Liver (tissue), 9 donors: ENCODE measurements around the gene RPS6KA2. TPM values are rescaled to one million over a fixed set of nuclear protein-coding genes. Genes with fewer than 3 reads are reported as not detected.

ENCODE experiments used
- DNase-seq: peaks from one replicate; pipeline ENCODE4 v3.0.0-alpha.2; 2017; ENCODE audit warnings: low spot score
- H3K27ac ChIP-seq, 2 donors: one replicate each; pipeline ENCODE4 v1.7.0; 2013; ENCODE audit warnings: inconsistent platforms in 2 of 2, low read length in 2 of 2, control low read depth in 1 of 2, low read depth in 1 of 2, mild to moderate bottlenecking in 1 of 2
- H3K27me3 ChIP-seq, 4 donors: one replicate each; pipeline versions ENCODE4 v1.6.1 to v1.7.0; 2013; ENCODE audit warnings: low read length in 3 of 4, inconsistent platforms in 1 of 4, mild to moderate bottlenecking in 1 of 4, moderate library complexity in 1 of 4; ENCODE audit not compliant: control insufficient read depth in 4 of 4, insufficient read depth in 4 of 4
- H3K36me3 ChIP-seq, 4 donors: one replicate each; pipeline versions ENCODE4 v1.6.1 to v1.7.0; 2013; ENCODE audit warnings: low read length in 3 of 4, mild to moderate bottlenecking in 3 of 4, low read depth in 1 of 4, moderate library complexity in 1 of 4; ENCODE audit not compliant: control insufficient read depth in 4 of 4, insufficient read depth in 3 of 4
- H3K4me1 ChIP-seq, 4 donors: one replicate each; pipeline versions ENCODE4 v1.6.1 to v1.7.0; 2013; ENCODE audit warnings: low read length in 3 of 4, mild to moderate bottlenecking in 3 of 4, moderate library complexity in 1 of 4; ENCODE audit not compliant: control insufficient read depth in 4 of 4, insufficient read depth in 4 of 4
- H3K4me3 ChIP-seq, 3 donors: one replicate each; pipeline versions ENCODE4 v1.6.1 to v1.7.0; 2013; ENCODE audit warnings: low read length in 3 of 3, control low read depth in 1 of 3, low read depth in 1 of 3, mild to moderate bottlenecking in 1 of 3
- H3K9ac ChIP-seq, 2 donors: one replicate each; pipeline ENCODE4 v1.7.0; 2013; ENCODE audit warnings: low read length in 2 of 2, mild to moderate bottlenecking in 2 of 2, moderate library complexity in 2 of 2, control low read depth in 1 of 2, low read depth in 1 of 2
- H3K9me3 ChIP-seq, 4 donors: one replicate each; pipeline versions ENCODE4 v1.6.1 to v1.7.0; 2013; ENCODE audit warnings: low read length in 3 of 4; ENCODE audit not compliant: control insufficient read depth in 4 of 4
- EGR1 ChIP-seq, 2 donors: IDR thresholded peaks; 2 replicates each; pipeline ENCODE4 v1.6.1; 2016 to 2018; ENCODE audit warnings: antibody characterized with exemption in 2 of 2, low read depth in 2 of 2
- FOXA1 ChIP-seq: IDR thresholded peaks from 2 replicates; pipeline ENCODE4 v1.6.1; 2016; ENCODE audit warnings: antibody characterized with exemption
- FOXA2 ChIP-seq: IDR thresholded peaks from 2 replicates; pipeline ENCODE4 v1.6.1; 2016; ENCODE audit warnings: antibody characterized with exemption
- GABPA ChIP-seq, 2 donors: IDR thresholded peaks in 1 of 2; conservative IDR thresholded peaks in 1 of 2; 2 replicates each; pipeline ENCODE4 v1.6.1; 2016; ENCODE audit warnings: antibody characterized with exemption in 2 of 2, mild to moderate bottlenecking in 1 of 2, moderate library complexity in 1 of 2
- HNF4A ChIP-seq, 2 donors: conservative IDR thresholded peaks; 2 replicates each; pipeline ENCODE4 v1.6.1; 2016; ENCODE audit warnings: antibody characterized with exemption in 2 of 2, mild to moderate bottlenecking in 2 of 2
- JUND ChIP-seq, 2 donors: IDR thresholded peaks; 2 replicates each; pipeline ENCODE4 v1.6.1; 2016; ENCODE audit warnings: antibody characterized with exemption in 2 of 2
- NR2F2 ChIP-seq: IDR thresholded peaks from 2 replicates; pipeline ENCODE4 v1.6.1; 2016; ENCODE audit warnings: antibody characterized with exemption
- RAD21 ChIP-seq, 2 donors: IDR thresholded peaks; 2 replicates each; pipeline ENCODE4 v1.6.1; 2016; ENCODE audit warnings: antibody characterized with exemption in 2 of 2, mild to moderate bottlenecking in 2 of 2
- RXRA ChIP-seq, 2 donors: IDR thresholded peaks; 2 replicates each; pipeline ENCODE4 v1.6.1; 2017 to 2018; ENCODE audit warnings: antibody characterized with exemption in 2 of 2, mild to moderate bottlenecking in 1 of 2
- SP1 ChIP-seq: IDR thresholded peaks from 2 replicates; pipeline ENCODE4 v1.6.1; 2018; ENCODE audit warnings: antibody characterized with exemption, mild to moderate bottlenecking
- TAF1 ChIP-seq: conservative IDR thresholded peaks from 2 replicates; pipeline ENCODE4 v1.6.1; 2016; ENCODE audit warnings: antibody characterized with exemption, mild to moderate bottlenecking
- WGBS: extraction: QIAGEN DNeasy Blood & Tissue Kit; methylation state at CpG from one replicate; pipeline ENCODE4 v1.1.7; 2013; 5-methylcytosine and 5-hydroxymethylcytosine counted together
- polyA plus RNA-seq, 2 donors: library from polyadenylated mRNA; stranded (reverse) in 1 of 2; unstranded in 1 of 2; fragments of 200-250 nt in 1 of 2; fragments of >200 nt in 1 of 2; fragmentation: Nextera tagmentation in 1 of 2; extraction: Ambion mirVana in 1 of 2; gene quantifications; one replicate each; pipeline versions ENCODE4 v1.2.1 to v1.2.3, GENCODE V29; 2013 to 2015
- total RNA-seq, 2 donors: library from RNA; depleted of rRNA; stranded (reverse); fragments of >200 nt; gene quantifications; one replicate each; pipeline ENCODE4 v1.2.3, GENCODE V29; 2014
- TF ChIP-seq, protein P1 (sequence below): IDR thresholded peaks from 2 replicates; pipeline ENCODE4 v1.6.1; 2016; ENCODE audit warnings: antibody characterized with exemption
- TF ChIP-seq, protein P2 (sequence below): fragments of 150-350 bp; IDR thresholded peaks from 2 replicates; pipeline ENCODE4 v1.5.1; 2017; ENCODE audit warnings: improper control_type of control experiment, low read depth, low read length; ENCODE audit not compliant: missing input control
- TF ChIP-seq, protein P3 (sequence below): IDR thresholded peaks from 2 replicates; pipeline ENCODE4 v1.6.1; 2016; ENCODE audit warnings: antibody characterized with exemption, mild to moderate bottlenecking
- donor health status: healthy.
- donor health status: healthy.
- donor health status: healthy.
- donor health status: healthy.
- donor health status: healthy.

Gene RPS6KA2
- total and polyA plus RNA-seq, 4 donors: 2.5 to 9.0 (median 5.0) TPM

DNA sequence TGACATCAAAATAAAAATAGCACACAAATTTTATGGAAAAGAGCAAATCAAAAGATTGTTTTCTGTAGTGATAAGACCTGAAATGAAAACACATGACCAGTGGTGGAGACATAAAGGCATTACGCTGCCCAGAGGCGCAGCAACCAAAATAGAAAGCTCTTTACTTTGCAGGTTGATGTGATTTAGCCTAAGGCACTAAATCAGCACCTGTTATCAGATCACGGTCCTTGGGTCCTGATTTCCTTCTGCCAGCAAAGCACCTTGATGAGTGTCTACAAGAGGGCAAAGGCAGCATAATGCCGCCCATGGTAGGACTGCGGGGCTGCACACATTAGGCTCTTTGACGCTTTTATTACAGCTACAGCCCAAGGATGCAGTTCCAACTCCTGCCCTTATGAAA lies 21.3 kb downstream of the RPS6KA2 start:
- no peaks in the 10 kb centered on the region for H3K27me3 ChIP-seq
- no peak overlapping the region for H3K27ac ChIP-seq
- no peak for DNase-seq
- 95% methylated on average over 6 of the region's 6 CpGs for WGBS
- H3K9ac ChIP-seq: no peak overlapping the region
- no peaks in the 10 kb centered on the region for H3K4me1 ChIP-seq
- no peaks in the 10 kb centered on the region for H3K9me3 ChIP-seq
- H3K36me3 ChIP-seq: no peaks in the 10 kb centered on the region
- TF ChIP-seq, protein P1, sequence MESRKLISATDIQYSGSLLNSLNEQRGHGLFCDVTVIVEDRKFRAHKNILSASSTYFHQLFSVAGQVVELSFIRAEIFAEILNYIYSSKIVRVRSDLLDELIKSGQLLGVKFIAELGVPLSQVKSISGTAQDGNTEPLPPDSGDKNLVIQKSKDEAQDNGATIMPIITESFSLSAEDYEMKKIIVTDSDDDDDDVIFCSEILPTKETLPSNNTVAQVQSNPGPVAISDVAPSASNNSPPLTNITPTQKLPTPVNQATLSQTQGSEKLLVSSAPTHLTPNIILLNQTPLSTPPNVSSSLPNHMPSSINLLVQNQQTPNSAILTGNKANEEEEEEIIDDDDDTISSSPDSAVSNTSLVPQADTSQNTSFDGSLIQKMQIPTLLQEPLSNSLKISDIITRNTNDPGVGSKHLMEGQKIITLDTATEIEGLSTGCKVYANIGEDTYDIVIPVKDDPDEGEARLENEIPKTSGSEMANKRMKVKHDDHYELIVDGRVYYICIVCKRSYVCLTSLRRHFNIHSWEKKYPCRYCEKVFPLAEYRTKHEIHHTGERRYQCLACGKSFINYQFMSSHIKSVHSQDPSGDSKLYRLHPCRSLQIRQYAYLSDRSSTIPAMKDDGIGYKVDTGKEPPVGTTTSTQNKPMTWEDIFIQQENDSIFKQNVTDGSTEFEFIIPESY: no peak
- H3K4me3 ChIP-seq: no peak overlapping the region

DNA sequence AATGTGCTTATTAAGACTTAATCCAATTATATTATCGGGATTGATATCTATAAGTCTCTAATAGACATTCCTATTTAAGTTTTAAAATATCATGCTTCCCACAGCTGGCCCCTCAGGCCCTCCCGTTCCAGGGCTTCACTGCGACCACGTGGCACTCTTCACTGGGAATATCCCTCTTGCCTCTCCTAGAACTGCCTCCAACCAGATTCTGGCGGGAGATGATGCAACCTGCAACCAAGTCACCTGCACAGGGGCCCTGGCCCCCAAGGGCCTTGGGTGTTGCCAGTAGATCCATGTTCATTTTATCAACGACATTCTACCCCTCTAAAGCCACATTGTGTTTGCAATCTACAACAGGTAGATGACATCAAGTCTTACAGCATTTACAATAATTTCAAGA lies 22.1 kb downstream of the RPS6KA2 start:
- DNase-seq: no peak
- TF ChIP-seq FOXA1 (no peak), RAD21 (IDR thresholded peaks at IDR 0.05) (no peak), TAF1 (no peak), JUND (IDR thresholded peaks at IDR 0.05) (no peak)
- no peak overlapping the region for H3K4me3 ChIP-seq
- H3K36me3 ChIP-seq: no peaks in the 10 kb centered on the region
- H3K4me1 ChIP-seq: no peaks in the 10 kb centered on the region
- WGBS: 93% methylated on average over 6 of the region's 6 CpGs
- no peaks in the 10 kb centered on the region for H3K27me3 ChIP-seq
- H3K27ac ChIP-seq: no peak overlapping the region
- H3K9me3 ChIP-seq: no peaks in the 10 kb centered on the region
- H3K9ac ChIP-seq: no peak overlapping the region

DNA sequence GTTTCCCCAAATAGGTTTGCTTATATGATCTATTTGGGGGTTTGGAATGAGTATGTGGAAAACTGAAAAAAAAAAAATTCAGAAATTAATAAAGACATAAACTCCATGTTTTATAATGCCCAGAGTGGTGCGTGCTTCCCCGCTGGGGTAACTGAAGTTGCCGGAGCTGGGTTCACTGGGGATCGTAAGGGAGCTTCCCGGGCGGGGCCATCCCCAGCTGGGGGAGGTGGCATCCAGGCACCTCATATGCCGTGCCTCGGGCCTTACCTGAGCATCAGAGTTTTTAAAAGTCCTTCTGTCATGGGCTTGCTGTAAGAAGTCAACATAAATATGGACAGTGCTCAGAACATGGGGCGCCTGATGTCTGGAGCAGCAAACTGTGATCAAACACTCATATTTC lies 22.7 kb downstream of the RPS6KA2 start:
- 99% methylated on average over 9 of the region's 9 CpGs for WGBS
- no peak for DNase-seq
- no peaks in the 10 kb centered on the region for H3K27me3 ChIP-seq

DNA sequence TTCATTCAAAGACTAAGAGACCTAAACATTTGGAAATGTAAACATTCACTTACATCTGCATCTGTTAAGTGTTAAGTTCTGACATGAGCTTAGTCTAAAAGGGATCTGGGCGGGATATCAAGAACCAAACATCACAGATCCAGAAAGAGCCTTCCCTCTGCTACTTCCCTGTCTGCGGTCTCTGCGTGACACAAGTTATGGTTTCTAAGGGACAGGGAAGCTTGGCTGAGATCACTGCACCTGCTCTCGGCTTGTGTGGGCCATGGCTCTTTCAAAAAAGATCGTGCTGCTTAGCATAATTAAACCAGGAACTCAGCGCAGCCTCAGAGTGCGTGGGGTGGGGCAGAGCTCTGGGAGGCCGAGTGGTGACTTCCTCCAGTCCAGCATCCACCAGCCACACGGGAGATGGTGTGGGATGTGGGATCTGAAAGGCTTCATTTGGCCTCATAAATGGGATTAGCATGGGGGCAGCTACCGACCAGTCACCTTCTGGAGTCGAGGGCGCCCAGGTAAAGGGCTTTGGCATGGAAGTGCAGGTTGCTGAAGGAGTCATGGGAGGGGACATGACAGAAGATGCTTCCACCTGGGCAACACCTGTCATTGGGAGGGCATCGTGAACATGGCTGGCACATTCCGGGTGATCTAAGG lies 23.9 kb downstream of the RPS6KA2 start:
- no peaks in the 10 kb centered on the region for H3K36me3 ChIP-seq
- no peaks in the 10 kb centered on the region for H3K27me3 ChIP-seq
- H3K9me3 ChIP-seq: no peaks in the 10 kb centered on the region
- no peak overlapping the region for H3K9ac ChIP-seq
- WGBS: 91% methylated on average over 14 of the region's 14 CpGs
- H3K27ac ChIP-seq: no peak overlapping the region
- no peaks in the 10 kb centered on the region for H3K4me1 ChIP-seq
- no peak overlapping the region for H3K4me3 ChIP-seq
- DNase-seq: no peak
- TF ChIP-seq HNF4A (conservative IDR thresholded peaks at IDR 0.05) (no peak), RXRA (IDR thresholded peaks at IDR 0.05) (no peak), NR2F2 (no peak), GABPA (IDR thresholded peaks at IDR 0.05 in 1 of 2, conservative IDR thresholded peaks at IDR 0.05 in 1 of 2) (no peak), RAD21 (IDR thresholded peaks at IDR 0.05) (no peak), EGR1 (IDR thresholded peaks at IDR 0.05; ENCODE audit: low read depth in 2 of 2) (no peak), SP1 (no peak), FOXA2 (no peak), JUND (IDR thresholded peaks at IDR 0.05) (no peak)
- TF ChIP-seq, protein P2, sequence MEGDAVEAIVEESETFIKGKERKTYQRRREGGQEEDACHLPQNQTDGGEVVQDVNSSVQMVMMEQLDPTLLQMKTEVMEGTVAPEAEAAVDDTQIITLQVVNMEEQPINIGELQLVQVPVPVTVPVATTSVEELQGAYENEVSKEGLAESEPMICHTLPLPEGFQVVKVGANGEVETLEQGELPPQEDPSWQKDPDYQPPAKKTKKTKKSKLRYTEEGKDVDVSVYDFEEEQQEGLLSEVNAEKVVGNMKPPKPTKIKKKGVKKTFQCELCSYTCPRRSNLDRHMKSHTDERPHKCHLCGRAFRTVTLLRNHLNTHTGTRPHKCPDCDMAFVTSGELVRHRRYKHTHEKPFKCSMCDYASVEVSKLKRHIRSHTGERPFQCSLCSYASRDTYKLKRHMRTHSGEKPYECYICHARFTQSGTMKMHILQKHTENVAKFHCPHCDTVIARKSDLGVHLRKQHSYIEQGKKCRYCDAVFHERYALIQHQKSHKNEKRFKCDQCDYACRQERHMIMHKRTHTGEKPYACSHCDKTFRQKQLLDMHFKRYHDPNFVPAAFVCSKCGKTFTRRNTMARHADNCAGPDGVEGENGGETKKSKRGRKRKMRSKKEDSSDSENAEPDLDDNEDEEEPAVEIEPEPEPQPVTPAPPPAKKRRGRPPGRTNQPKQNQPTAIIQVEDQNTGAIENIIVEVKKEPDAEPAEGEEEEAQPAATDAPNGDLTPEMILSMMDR: no peak
- TF ChIP-seq, protein P1: no peak
- TF ChIP-seq, protein P3, sequence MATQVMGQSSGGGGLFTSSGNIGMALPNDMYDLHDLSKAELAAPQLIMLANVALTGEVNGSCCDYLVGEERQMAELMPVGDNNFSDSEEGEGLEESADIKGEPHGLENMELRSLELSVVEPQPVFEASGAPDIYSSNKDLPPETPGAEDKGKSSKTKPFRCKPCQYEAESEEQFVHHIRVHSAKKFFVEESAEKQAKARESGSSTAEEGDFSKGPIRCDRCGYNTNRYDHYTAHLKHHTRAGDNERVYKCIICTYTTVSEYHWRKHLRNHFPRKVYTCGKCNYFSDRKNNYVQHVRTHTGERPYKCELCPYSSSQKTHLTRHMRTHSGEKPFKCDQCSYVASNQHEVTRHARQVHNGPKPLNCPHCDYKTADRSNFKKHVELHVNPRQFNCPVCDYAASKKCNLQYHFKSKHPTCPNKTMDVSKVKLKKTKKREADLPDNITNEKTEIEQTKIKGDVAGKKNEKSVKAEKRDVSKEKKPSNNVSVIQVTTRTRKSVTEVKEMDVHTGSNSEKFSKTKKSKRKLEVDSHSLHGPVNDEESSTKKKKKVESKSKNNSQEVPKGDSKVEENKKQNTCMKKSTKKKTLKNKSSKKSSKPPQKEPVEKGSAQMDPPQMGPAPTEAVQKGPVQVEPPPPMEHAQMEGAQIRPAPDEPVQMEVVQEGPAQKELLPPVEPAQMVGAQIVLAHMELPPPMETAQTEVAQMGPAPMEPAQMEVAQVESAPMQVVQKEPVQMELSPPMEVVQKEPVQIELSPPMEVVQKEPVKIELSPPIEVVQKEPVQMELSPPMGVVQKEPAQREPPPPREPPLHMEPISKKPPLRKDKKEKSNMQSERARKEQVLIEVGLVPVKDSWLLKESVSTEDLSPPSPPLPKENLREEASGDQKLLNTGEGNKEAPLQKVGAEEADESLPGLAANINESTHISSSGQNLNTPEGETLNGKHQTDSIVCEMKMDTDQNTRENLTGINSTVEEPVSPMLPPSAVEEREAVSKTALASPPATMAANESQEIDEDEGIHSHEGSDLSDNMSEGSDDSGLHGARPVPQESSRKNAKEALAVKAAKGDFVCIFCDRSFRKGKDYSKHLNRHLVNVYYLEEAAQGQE: no peak

More for the DNA sequence above, 22.7 kb downstream of the RPS6KA2 start:
- Histone ChIP-seq H3K36me3 (no peaks in the 10 kb centered on the region), H3K9me3 (no peaks in the 10 kb centered on the region), H3K4me1 (no peaks in the 10 kb centered on the region), H3K4me3 (no peak overlapping the region), H3K27ac (no peak overlapping the region), H3K9ac (no peak overlapping the region)
- no peak for TF ChIP-seq TAF1
- no peak for TF ChIP-seq FOXA2
